Measurements from ENCODE around the gene DNAJC11.
"Not testable (repeated sequence)": the region's sequence is repeated elsewhere in the genome, so short reads cannot be mapped to it uniquely, and the experiment has no call there.

The DNAJC11 gene

DNA sequence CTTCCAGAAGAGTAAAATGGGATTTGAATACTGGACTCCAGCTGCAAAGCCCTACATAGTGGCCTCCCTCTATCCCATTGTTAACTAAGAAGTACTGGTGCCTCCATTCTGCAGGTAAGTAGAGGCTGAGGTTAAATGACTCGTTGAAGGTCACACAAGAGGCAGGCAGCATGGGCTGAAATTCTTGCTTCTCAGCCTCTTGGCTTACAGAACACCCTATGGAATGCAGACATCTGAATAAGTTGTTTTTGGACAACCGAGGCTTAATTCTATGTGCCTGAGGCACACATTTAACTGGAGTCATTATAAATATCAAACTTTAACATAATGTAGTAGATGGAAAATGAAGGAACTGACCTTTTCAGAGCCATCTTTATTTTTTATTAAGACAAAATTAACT, 5.7 kb downstream of the DNAJC11 start:
- no peak for DNase-seq

DNA sequence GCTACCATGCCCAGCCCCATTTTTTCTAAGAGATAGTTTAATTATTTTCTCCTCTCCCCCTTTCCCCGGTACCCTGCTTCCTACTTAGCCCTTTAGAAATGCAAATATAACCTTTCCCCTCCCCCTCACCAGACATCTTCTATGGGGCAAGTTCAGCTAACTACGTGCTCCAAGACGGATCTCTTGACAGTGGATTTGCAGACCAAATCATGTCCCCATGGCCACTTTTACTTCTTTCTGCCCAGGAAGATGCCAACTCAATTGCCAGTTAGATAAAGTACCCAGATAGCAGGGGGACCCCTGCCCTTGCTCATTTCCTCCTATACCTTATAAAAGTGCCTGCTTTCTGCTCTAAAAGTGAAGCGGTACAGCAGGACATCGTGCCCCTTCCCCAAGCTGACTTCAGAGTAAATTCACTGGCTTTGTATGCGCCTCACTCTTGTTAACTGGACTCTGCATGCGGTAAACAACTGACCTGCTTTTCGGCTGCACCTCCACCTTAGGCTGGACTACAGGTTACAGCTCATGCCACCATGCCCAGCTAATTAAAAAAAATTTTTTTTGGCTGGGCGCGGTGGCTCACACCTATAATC, 7.4 kb downstream of the DNAJC11 start:
- no peak for DNase-seq

DNA sequence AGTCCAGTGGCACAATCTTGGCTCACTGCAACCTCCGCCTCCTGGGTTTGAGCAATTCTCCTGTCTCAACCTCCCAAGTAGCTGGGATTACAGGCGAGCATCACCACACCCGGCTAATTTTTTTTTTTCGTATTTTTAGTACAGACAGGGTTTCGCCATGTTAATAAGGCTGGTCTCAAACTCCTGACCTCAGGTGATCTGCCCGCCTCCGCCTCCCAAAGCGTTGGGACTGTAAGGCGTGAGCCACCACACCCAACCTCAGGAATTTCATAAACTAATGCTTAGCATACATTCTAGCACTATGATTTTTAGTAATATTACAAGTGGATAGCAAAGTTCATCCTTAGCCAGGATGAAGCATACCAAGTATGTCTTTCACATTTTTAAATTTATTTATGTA, 8.7 kb downstream of the DNAJC11 start:
- no peak for DNase-seq

DNA sequence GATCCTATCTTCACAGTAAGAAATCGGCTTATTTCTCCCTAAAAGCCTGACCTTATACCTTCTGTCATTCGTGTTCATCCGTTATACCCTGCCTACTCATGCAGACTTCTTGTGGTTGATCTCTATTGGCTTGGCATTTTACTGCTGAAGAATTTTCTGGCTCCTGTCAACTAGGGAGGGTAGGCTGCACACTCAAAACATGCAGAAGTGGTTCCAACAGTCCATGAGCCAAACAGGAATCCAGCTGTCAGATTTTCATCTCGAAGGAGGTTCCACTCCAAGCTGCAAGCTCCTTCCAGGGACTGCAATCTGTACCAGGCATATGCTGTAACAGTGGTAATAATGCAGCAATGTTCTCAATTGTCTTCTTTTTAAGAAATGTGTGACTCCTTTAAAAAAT, 10.1 kb downstream of the DNAJC11 start:
- no peak for DNase-seq

DNA sequence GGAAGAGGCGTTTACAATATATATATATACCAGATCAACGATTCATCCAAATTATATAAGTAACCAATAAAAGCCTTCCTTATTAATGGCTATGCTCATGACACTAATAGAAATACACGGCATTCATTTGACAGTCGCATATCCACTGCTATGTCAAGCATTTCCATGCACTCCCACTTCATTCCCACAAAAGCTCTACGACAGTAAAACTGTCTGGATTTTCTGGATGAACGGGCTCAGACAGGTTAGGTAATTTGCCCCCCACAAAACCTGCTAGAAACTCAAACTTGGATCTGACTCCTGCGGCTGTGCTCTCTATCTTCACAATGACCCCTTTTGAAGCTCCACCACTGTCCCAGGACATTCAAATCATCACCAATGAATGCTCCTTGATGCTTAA, 11.4 kb downstream of the DNAJC11 start:
- DNase-seq = no peak

DNA sequence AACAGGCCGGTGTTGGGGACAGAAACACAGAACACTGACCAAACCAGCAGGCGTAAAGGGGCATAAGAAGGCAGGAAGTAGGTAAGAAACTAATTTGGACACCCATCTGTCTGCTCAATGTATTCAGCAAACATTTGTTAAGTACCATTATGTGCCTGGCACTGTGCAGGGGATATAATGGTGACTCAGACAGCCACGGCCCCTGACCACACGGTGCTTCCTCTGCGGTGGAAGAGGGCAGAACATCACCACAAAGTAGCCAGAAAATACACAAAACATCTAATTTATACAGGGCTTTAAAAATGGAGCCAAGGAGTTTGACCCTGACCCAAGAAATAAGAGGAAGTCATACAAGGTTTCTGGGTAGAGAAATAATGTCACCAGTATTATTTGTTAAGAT, 12.9 kb downstream of the DNAJC11 start:
- DNase-seq = no peak

DNA sequence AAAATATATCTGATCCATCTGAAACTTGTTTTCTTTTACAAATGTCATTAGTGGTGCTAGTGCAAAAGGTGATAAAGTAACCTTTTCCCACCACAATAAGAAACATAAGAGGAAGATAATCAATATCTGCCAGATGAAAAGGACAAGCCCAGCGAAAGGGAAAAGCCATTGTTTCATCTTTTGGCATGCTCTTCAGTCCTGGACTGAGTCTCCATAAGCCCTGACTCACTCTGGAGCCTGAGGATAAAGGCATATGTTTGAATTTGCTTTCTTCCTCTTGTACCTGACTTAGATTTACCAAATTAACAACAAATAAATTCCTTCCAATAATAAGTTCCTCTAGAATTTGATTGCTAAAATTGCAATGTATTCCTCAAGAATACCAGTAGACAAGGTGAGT, 13.6 kb downstream of the DNAJC11 start:
- DNase-seq = no peak

DNA sequence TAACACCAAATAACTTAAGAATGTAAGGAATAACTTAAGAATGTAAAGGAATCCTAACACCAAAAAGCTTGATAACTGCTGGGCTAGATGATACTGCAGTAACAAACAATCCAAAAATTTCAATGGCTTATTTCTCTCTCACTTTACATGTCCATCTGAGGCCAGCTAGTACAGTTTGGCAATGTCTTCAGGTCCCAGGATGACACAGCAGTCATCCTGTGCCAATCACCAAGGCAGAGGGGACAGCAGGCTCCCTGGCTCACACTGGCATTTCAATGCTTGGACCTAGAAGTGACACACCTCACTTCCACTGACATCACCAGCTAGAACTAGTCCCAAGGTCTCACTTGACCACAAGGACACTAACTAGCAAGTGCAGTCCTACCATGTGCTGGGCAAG, 15.3 kb downstream of the DNAJC11 start:
- no peak for DNase-seq

DNA sequence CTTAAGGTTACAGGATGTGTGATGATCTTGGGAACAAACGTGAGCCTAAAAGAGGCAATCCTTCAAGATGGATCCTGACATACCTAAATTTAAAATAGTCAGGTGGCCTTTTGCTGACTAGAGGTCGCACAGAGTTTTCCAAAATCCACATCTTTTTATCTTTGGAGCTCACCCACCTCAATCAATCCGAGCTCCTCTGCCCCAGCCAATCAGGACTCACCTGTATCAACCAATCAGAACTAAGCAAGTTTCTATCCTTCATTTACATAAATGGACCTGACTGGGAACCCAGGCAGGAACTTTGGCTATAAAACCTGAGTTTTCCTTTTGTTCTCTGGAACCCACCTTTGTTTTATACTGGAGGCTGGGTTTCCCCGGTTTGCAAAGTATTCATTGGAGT, 16.2 kb downstream of the DNAJC11 start:
- DNase-seq = no peak

DNA sequence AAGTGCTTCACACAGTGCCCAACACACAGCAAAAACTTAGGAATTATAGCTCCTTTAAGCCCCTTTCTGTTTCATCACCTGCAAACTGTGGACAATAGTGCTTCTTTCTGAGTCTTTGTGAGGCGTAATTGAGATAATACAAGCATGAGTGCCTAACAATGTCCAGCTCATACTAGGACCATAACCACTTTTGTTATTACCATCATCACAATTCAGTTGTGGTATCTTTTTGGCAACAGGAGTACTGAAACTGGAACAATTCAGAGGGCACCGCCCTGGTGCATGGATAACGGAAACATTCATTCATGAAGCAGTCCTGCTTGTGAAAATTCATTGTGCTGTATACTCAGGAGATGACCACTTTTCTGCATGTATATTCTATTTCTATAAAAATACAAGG, 18.2 kb downstream of the DNAJC11 start:
- no peak for DNase-seq

DNA sequence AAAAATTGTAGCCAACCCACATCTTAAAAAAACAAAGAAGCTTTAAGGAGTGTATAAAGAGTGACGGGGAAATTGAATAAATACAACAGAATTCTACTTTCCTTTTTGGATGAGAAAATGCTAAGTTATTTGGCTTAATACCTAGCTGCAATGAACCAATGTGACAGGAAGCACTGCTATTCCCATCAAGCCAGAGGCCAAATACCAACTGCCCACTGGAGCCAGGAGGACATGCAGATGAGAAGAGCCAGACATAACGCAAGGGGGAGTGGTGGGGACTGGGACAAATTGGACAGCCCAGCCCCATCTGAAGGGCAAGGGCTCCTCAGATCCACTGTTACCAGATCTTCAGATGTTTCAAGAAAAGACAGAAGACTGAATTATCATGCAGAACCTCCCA, 25.7 kb downstream of the DNAJC11 start:
- DNase-seq = no peak

DNA sequence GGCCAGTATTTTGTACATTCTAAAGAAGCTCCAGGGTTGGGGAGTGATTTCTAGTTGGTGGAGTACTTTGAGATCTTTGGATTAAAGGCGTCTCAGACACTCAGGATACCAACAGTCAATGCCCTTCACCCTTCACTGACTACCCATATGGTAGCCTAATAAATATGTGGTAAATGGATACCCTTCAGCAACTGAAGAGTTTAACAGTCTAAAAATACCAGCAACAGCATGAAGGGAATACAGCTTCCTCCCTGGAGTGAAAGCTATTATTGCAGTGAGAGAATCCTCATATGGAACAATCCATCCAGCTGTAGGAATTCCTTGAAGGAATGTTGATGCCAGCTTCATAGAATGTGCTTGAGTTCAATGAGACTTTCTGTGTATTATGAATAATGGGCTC, 26.8 kb downstream of the DNAJC11 start:
- no peak for DNase-seq

DNA sequence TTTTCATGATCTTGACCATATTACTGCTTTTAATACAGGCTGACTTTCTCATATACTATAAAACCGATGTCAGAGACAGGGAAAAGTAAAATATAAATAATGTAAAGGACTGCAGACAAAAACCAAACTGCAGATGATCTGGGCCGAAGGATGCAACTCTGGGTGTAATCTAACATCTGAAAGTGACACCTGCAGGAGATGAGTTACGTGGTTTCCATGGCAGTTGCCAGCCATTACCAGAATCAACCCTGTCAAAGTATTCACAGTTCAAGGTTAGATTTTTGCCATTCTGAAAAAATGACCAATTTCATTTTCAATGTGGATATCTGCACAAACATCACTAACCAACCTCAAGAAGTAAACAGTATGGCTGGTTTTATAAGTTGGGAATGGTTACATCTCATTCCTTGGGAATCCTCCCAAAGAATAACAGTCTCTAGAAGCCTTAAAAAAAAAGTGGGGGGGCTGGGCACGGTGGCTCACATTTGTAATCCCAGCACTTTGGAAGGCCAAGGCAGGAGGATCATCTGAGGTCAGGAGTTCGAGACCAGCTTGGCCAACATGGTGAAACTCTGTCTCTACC, 27.7 kb downstream of the DNAJC11 start:
- no peak for DNase-seq

DNA sequence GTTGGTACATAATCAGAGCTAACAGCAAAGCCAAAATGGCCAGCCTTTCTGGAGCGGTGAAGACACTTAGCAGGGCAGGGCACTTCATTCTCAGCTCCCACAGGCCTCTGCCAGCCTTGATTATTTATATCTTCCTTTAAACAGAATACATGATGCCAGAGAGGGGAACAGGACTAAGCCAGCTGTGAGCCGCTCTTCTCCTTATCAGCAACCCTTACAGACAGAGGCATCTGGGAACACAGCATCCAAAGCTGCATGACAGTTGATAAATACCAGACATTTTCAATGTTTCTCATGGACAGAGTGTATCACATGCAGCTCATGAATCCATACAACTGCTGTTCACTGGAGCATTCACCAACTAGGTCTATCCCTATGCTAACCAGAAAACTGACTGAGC, 29.1 kb downstream of the DNAJC11 start:
- DNase-seq = no peak

DNA sequence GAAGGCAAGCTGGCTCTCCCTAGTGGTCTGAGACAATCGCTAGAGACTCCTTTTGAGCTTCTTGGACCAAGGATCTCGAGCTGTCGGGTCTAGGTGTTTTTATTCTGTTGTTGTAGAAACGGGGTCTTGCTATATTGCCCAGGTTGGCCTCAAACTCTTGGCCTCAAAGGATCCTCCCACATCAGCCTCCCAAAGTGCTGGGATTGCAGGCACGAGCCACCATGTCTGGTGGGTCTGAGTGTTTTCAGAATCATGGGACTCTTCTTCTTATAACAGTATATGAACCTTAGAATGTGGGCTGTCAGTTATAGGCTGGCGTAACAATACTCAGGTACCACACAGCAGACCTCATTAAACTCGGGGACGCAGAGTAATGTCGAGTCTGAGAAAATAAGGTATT, 33.1 kb downstream of the DNAJC11 start:
- DNase-seq = peak; percentile 24

DNA sequence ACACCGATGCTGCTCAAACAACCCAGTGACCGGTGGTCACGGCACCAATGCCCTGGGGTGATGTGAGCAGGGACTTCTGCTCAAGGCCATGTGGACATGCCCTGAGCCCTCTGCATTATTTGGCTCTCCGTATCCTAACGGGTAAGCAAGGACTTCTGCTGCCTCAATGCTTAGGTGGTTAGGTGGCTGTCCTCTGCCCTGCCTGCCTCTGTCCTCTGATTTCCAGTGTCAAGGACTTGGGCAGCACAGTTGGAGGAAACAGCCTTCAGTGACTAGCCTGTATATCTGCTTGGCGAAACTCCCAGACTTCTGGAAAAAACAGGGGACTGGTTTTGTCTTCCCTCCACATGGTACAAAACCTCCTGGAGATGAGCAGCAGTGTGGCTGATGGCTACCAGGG, 34.5 kb downstream of the DNAJC11 start:
- DNase-seq = peak; percentile 42

DNA sequence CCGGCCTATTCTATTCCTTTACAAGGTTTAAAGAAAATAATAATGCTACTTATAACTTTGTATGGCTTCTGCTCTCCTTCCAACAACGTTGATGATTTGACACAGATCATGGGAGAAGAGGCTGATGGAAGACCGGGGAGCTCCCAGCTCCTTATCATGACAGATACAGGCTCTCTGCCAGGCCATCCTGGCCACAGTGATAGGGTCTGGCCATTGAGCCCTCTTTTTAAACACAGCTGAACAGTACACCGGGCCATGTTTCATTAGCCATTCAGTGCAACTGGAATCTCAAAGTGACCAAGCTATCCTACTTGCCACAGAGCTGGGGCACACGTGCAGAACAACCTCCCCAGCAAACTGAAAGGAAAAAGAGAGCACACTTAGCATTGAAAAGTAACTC, 34.9 kb downstream of the DNAJC11 start:
- DNase-seq = no peak

DNA sequence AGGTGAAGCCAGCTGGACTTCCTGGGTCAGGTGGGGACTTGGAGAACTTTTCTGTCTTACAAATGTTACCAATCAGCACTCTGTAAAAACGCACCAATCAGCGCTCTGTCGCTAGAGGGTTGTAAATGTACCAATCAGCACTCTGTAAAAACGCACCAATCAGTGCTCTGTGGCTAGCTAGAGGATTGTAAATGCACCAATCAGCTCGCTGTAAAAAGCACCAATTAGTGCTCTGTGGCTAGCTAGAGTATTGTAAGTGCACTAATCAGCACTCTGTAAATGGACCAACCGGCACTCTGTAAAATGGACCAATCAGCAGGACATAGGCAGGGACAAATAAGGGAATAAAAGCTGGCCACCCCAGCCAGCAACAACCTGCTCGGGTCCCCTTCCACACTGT, 39.1 kb downstream of the DNAJC11 start:
- not testable (repeated sequence) for DNase-seq

DNA sequence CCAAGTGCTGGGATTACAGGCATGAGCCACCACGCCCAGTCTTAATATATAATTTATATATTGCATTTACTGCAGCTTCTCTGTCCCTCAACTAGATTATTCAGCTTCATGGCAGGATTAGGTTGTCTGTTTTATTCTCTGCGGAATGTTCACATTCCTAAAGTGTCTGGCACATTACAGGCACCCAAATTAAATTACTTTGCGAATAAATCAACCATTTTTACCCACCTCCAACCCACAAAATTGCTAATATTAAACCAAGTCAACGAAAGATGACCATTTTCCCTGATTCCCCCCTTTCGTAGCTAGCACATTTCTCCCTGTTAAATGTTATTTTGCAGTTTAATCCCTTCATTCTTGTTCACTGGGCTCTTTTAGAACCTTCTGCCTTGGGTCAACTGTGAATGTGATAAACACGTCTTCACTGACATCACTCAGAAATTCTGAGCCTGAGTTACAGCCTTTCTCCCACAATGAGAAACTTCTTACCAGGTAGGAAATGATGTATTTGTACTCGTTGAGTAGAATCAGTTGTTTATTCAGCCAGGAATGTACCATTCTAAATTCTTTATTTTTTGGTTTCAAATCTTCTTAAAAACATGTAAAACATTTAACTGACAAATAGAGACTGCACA, 41.1 kb downstream of the DNAJC11 start:
- DNase-seq = no peak

DNA sequence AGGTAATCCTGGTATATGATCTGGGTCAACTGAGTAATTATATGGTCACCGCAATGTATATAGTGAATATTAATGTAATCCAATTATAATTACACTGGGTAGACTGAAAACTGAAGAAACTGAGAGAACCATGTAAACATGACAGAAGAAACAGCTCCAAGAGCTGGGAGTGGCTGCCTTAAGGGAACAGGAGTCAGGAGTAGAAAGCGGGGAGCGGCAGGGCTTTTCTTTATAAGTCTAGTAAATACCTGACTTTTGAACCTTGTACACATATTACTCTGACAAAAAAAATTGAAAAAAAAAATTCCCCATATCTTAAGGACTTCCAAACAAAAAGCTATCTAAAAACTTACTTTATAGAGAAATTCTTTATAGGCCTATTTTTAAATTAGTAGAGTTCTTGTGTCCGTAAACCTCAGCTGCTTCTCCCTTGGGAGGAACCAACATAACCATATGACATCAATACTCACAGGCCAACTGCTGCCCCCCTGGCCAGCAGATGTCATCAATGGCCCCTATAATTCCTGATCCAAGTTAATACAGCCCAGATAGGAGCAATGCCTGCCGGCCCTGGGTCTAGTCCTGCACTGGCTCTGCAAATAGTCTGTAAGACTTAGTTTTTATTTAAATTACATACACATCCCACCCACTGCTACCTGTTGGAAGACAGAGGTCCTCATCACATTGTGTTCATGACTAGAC, 43.1 kb downstream of the DNAJC11 start:
- DNase-seq = no peak

DNA sequence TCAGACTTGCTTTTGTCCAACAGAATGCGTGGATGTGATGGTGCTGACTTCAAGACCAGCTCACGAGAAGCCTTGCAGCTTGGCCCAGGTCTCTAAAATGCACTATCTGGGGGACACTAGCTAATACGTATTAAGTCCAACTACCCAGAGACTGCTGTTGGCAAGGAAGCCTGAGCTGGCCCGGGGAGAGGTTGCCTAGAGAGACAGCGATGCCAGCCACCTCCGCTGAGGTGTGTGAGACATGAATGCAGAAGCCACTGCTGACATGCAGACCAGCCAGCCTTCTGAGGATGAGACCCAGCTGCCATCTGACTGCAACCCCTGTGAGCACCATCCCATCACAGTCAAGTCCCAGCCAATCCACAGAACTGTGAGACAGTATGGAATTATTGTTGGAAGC, 44.5 kb downstream of the DNAJC11 start:
- no peak for DNase-seq

DNA sequence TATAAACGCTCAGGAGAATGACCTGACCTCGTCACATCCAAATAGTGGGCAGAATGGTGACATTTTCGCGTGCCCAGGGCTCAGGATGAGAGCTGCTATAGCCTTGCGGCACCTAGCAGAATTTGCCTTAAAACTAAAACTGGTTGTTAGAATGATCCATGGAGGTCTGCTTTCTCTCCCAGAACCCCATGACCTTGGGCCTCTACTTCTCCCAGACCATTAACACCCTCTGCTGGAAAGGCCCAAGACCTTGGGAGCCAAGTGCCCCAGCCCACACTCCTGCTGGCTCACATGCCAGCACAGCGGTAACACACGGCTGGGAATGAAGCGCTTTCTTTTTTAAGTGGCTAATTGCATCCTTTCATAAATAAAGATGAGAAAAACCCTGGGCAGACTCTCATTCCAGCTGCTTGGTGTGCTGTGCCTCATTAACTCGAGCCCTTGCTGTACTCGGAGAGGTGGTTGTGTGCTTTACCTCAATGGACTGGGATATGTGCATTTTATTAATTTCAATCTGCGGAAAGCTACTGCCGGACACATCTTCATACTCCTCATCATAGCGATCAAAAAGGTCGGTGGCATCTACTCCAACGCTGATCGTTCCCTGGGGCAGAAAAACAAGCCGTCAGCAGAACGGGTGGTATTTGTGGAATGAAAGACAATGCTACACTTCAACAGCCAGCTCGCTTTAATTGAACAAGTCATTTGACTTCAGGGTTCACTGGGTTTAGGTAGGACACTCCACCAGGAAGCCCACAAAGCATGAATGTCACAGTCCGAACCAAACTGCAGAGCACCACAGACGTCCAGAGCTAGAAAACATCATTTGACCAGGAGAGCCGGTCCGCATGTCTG, 48.0 kb downstream of the DNAJC11 start:
- DNase-seq = no peak

DNA sequence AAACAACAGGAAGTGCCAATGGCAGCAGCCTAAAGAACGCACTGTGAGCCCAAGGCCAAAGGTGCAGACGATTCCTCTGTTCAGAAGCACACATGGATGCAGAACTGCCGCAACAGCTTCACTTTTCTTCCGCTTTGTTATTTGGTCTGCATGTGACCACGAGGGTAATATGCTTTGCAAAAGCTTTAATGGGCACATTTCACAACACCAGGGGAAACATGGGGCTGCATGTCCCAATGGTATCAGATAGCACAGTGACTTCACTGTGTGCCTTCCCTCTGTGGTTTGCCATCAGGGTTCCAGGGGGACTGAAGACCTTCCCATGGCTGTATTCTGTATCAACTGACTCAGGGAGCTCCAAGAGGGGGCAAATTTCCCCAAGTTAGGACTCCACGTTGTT, 48.6 kb downstream of the DNAJC11 start:
- no peak for DNase-seq

Data from activated effector memory CD4-positive, alpha-beta T cell treated with anti-CD3 and anti-CD28 coated beads, Interleukin-2, amount 50 U/mL, for 16 hours (primary cell).